ENCODE results near the gene KHDRBS2. TPM values are rescaled to one million over a fixed set of nuclear protein-coding genes. Genes with fewer than 3 reads are reported as not detected.

KHDRBS2 gene
- total and polyA plus RNA-seq, 2 donors (not counting 1 experiment from before 2014, with no cell fraction given), result 8.9 to 9.4 TPM

DNA sequence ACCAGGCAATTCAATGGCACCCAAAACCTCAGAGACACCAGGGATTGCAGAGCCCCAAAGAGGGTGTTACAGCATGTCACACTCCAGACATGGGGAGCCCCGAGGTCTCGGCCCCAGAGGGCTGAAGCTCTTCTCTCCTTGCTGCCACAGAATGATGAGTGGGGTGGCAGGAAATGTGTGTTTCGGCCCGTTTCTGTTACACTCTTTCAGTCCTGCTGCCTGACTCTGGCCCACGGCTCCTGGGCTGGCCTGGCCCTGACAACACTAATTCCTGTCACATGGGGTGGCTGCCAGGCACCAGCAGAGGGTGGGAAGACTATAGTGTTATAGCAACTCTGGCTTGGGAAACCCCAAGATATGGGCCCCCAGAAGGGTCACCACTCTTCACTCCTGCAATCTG is 183.6 kb downstream of the KHDRBS2 start:
- no peak overlapping the region for H3K9ac ChIP-seq (ENCODE audit: low read length)
- no peak for ATAC-seq (ENCODE audit: low read depth)
- no peaks in the 10 kb centered on the region for H3K36me3 ChIP-seq (replicated peaks in 1 of 2; ENCODE audit: control extremely low read depth in 1 of 2, control insufficient read depth in 1 of 2, extremely low read depth in 1 of 2, insufficient read depth in 2 of 2, low read length in 1 of 2)
- no peaks in the 10 kb centered on the region for H4K20me1 ChIP-seq (ENCODE audit: control insufficient read depth, insufficient read depth, low read length, poor library complexity, severe bottlenecking)
- Mint-ChIP-seq H3K27ac (no peak overlapping the region), H3K4me1 (peaks cover 4% of the 10 kb centered on the region), H3K9me3 (ENCODE audit: insufficient read depth) (peaks cover 9% of the 10 kb centered on the region), H3K4me3 (no peak overlapping the region), H3K27me3 (no peaks in the 10 kb centered on the region)
- no peak overlapping the region for H2AFZ ChIP-seq (ENCODE audit: insufficient read depth, low read depth, low read length, poor library complexity, severe bottlenecking)
- no peak overlapping the region for H3K4me3 ChIP-seq (ENCODE audit: control extremely low read depth in 1 of 5, extremely low read depth in 1 of 5, insufficient read depth in 1 of 5, low read depth in 2 of 5, low read length in 4 of 5)
- intact Hi-C loops (cut with micrococcal nuclease), result no loop called here
- WGBS (ENCODE audit: insufficient coverage), result 100% methylated on average over 5 of the region's 5 CpGs
- H3K9me3 ChIP-seq (ENCODE audit: control extremely low read depth in 1 of 3, control insufficient read depth in 2 of 3, insufficient read depth in 1 of 3, low read length in 2 of 3), result peaks cover 3 to 20% (median 14%) of the 10 kb centered on the region in 3 donors
- no peaks in the 10 kb centered on the region for H3K27me3 ChIP-seq (replicated peaks in 1 of 4; ENCODE audit: control extremely low read depth in 1 of 4, control insufficient read depth in 3 of 4, insufficient read depth in 4 of 4, low read length in 3 of 4)
- H3K4me1 ChIP-seq (ENCODE audit: control insufficient read depth in 2 of 2, insufficient read depth in 2 of 2, low read length in 2 of 2), result no peaks in the 10 kb centered on the region
- ChIA-PET CTCF (no interaction called here), POLR2A (no interaction called here)
- TF ChIP-seq, protein P1, sequence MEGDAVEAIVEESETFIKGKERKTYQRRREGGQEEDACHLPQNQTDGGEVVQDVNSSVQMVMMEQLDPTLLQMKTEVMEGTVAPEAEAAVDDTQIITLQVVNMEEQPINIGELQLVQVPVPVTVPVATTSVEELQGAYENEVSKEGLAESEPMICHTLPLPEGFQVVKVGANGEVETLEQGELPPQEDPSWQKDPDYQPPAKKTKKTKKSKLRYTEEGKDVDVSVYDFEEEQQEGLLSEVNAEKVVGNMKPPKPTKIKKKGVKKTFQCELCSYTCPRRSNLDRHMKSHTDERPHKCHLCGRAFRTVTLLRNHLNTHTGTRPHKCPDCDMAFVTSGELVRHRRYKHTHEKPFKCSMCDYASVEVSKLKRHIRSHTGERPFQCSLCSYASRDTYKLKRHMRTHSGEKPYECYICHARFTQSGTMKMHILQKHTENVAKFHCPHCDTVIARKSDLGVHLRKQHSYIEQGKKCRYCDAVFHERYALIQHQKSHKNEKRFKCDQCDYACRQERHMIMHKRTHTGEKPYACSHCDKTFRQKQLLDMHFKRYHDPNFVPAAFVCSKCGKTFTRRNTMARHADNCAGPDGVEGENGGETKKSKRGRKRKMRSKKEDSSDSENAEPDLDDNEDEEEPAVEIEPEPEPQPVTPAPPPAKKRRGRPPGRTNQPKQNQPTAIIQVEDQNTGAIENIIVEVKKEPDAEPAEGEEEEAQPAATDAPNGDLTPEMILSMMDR (IDR thresholded peaks at IDR 0.05), result no peak
- TF ChIP-seq EZH2 (IDR thresholded peaks at IDR 0.05; ENCODE audit: borderline replicate concordance, insufficient read depth, low read depth, low read length, poor library complexity, severe bottlenecking), result no peak
- no peak overlapping the region for H3K27ac ChIP-seq (ENCODE audit: low read length in 2 of 2)
- peaks cover 12% of the 10 kb centered on the region for H3K79me2 ChIP-seq (ENCODE audit: control insufficient read depth, insufficient read depth, low read length)
- H3K4me2 ChIP-seq (replicated peaks; ENCODE audit: low read depth, low read length, poor library complexity, severe bottlenecking), result no peak overlapping the region
- no peak for DNase-seq

DNA sequence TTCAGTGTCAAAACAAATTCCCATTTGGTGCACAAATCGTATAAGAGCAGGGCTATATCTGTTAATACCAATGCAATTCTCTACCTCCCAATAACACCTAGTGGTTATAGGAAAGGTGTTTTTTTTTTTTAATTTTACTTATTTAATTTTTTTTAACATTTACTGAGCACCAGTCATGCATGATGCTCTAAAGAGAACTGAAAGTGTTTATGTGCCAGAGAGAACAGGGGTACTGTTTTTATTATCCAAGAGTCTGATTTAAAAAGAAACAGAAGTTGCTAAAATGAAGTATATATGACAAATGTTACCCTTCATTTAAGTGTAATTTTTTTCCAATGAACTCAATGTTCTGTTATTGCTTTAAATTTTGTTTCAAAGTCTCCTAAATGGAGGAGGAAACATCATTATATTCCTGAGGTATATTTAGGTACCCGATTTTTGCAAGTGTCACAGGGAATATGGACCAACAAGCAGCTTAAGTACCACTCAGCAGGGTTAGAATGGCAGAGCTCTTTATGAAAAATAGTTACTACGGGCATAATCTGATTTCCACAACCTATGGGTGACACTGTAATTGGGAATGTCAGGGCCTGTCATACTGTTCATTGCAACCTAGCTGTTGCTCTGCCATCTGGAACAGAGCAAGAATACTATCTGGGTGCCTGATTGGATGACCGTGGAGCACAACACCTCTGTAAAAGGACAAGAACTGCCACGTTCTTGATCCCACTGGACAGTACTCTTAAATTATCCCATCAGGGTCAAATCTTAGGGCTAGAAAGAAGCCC is 195.4 kb downstream of the KHDRBS2 start:
- Histone ChIP-seq H2AFZ (ENCODE audit: insufficient read depth, low read depth, low read length, poor library complexity, severe bottlenecking) (peak overlapping the region; percentile 73), H3K9me3 (ENCODE audit: control extremely low read depth in 1 of 3, control insufficient read depth in 2 of 3, insufficient read depth in 1 of 3, low read length in 2 of 3) (peaks cover 0 to 12% (median 0%) of the 10 kb centered on the region in 3 donors), H3K4me1 (ENCODE audit: control insufficient read depth in 2 of 2, insufficient read depth in 2 of 2, low read length in 2 of 2) (peaks cover 25 to 49% of the 10 kb centered on the region in 2 donors), H3K36me3 (replicated peaks in 1 of 2; ENCODE audit: control extremely low read depth in 1 of 2, control insufficient read depth in 1 of 2, extremely low read depth in 1 of 2, insufficient read depth in 2 of 2, low read length in 1 of 2) (no peaks in the 10 kb centered on the region), H3K4me2 (replicated peaks; ENCODE audit: low read depth, low read length, poor library complexity, severe bottlenecking) (peak overlapping the region; percentile 64), H3K9ac (ENCODE audit: low read length) (peak overlapping the region; percentile 49), H3K79me2 (ENCODE audit: control insufficient read depth, insufficient read depth, low read length) (peaks cover 13% of the 10 kb centered on the region), H3K27me3 (replicated peaks in 1 of 4; ENCODE audit: control extremely low read depth in 1 of 4, control insufficient read depth in 3 of 4, insufficient read depth in 4 of 4, low read length in 3 of 4) (no peaks in the 10 kb centered on the region), H3K27ac (ENCODE audit: low read length in 2 of 2) (peak overlapping the region; percentile 67 to 91), H4K20me1 (ENCODE audit: control insufficient read depth, insufficient read depth, low read length, poor library complexity, severe bottlenecking) (no peaks in the 10 kb centered on the region), H3K4me3 (ENCODE audit: control extremely low read depth in 1 of 5, extremely low read depth in 1 of 5, insufficient read depth in 1 of 5, low read depth in 2 of 5, low read length in 4 of 5) (peak overlapping the region in 2 of 5 experiments; percentile 18 to 34)
- H3K27me3 Mint-ChIP-seq, result no peaks in the 10 kb centered on the region
- POLR2A ChIA-PET, result no interaction called here
- DNase-seq (peak; percentile 47), ATAC-seq (ENCODE audit: low read depth) (peak; percentile 85)
- intact Hi-C loops (cut with micrococcal nuclease), result loop anchor here (10.0 kb wide), 2 partner anchors 56 to 204 kb away; no protein-coding TSS in a partner anchor
- peaks cover 2% of the 10 kb centered on the region for H3K9me3 Mint-ChIP-seq (ENCODE audit: insufficient read depth)
- TF ChIP-seq EZH2 (IDR thresholded peaks at IDR 0.05; ENCODE audit: borderline replicate concordance, insufficient read depth, low read depth, low read length, poor library complexity, severe bottlenecking), result no peak
- TF ChIP-seq, protein P1 (IDR thresholded peaks at IDR 0.05), result no peak
- peaks cover 48% of the 10 kb centered on the region for H3K4me1 Mint-ChIP-seq
- WGBS (ENCODE audit: insufficient coverage), result 40% methylated on average over 3 of the region's 5 CpGs
- CTCF ChIA-PET, result interaction anchor here (0.9 to 1.0 kb wide), 2 partner anchors 10 to 59 kb away, joined by 3 to 4 read pairs; no protein-coding TSS in a partner anchor
- H3K27ac Mint-ChIP-seq, result peak overlapping the region; percentile 94
- peak overlapping the region; percentile 82 for H3K4me3 Mint-ChIP-seq
